ENCODE measurements around the gene FAM222B. TPM values are rescaled to one million over a fixed set of nuclear protein-coding genes. Genes with fewer than 3 reads are reported as not detected.
"Not testable (repeated sequence)": the region's sequence is repeated elsewhere in the genome, so short reads cannot be mapped to it uniquely, and the experiment has no call there.

FAM222B gene
- polyA plus RNA-seq, 1 donor from 2014 or later, result 6.4 TPM

GRCh38 chr17:28878981-28879380 is 36.4 kb upstream of the FAM222B start:
- no peaks in the 10 kb centered on the region for H3K9me3 ChIP-seq (ENCODE audit: low read length)
- TF ChIP-seq TAF1 (IDR thresholded peaks at IDR 0.05; ENCODE audit: low read depth) (no peak), SMC3 (conservative IDR thresholded peaks at IDR 0.05; ENCODE audit: poor library complexity) (no peak), MXI1 (conservative IDR thresholded peaks at IDR 0.05; ENCODE audit: poor library complexity, severe bottlenecking) (no peak), POLR2AphosphoS5 (IDR thresholded peaks at IDR 0.05) (no peak), RAD21 (conservative IDR thresholded peaks at IDR 0.05) (no peak), EZH2 (IDR thresholded peaks at IDR 0.05; ENCODE audit: borderline replicate concordance, insufficient read depth, low read length, poor library complexity, severe bottlenecking) (no peak), CTCF (IDR thresholded peaks at IDR 0.05; ENCODE audit: poor library complexity, severe bottlenecking) (no peak), REST (IDR thresholded peaks at IDR 0.05; ENCODE audit: borderline replicate concordance) (no peak), EP300 (conservative IDR thresholded peaks at IDR 0.05; ENCODE audit: poor library complexity, severe bottlenecking) (no peak)
- no peak overlapping the region for H3K4me2 ChIP-seq (ENCODE audit: low read length)
- no peaks in the 10 kb centered on the region for H4K20me1 ChIP-seq (ENCODE audit: insufficient read depth)
- no peaks in the 10 kb centered on the region for H3K9me2 ChIP-seq (ENCODE audit: insufficient read depth, low read length)
- H3K79me2 ChIP-seq (replicated peaks; ENCODE audit: insufficient read depth, low read length), result no peaks in the 10 kb centered on the region
- no peaks in the 10 kb centered on the region for H3F3A ChIP-seq (ENCODE audit: insufficient read depth, low read length, poor library complexity, severe bottlenecking)
- no peak overlapping the region for H3K27ac ChIP-seq (ENCODE audit: low read length)
- H3K36me3 ChIP-seq (ENCODE audit: insufficient read depth, low read length), result no peaks in the 10 kb centered on the region
- no peak overlapping the region for H3K4me3 ChIP-seq (ENCODE audit: low read length)
- no peaks in the 10 kb centered on the region for H3K27me3 ChIP-seq (ENCODE audit: insufficient read depth, low read depth, low read length)
- no peak overlapping the region for H3K9ac ChIP-seq (ENCODE audit: low read length)
- H2AFZ ChIP-seq (ENCODE audit: low read depth, low read length), result no peak overlapping the region

GRCh38 chr17:28878158-28878910 is 35.7 kb upstream of the FAM222B start:
- no peak overlapping the region for H3K27ac ChIP-seq (ENCODE audit: low read length)
- H3K9me2 ChIP-seq (ENCODE audit: insufficient read depth, low read length), result no peaks in the 10 kb centered on the region
- no peaks in the 10 kb centered on the region for H4K20me1 ChIP-seq (ENCODE audit: insufficient read depth)
- H3F3A ChIP-seq (ENCODE audit: insufficient read depth, low read length, poor library complexity, severe bottlenecking), result no peaks in the 10 kb centered on the region
- H3K9ac ChIP-seq (ENCODE audit: low read length), result no peak overlapping the region
- no peak overlapping the region for H3K4me3 ChIP-seq (ENCODE audit: low read length)
- no peaks in the 10 kb centered on the region for H3K79me2 ChIP-seq (replicated peaks; ENCODE audit: insufficient read depth, low read length)
- no peak overlapping the region for H3K4me2 ChIP-seq (ENCODE audit: low read length)
- H3K27me3 ChIP-seq (ENCODE audit: insufficient read depth, low read depth, low read length), result no peaks in the 10 kb centered on the region
- TF ChIP-seq MXI1 (conservative IDR thresholded peaks at IDR 0.05; ENCODE audit: poor library complexity, severe bottlenecking), result no peak
- TF ChIP-seq SMC3 (conservative IDR thresholded peaks at IDR 0.05; ENCODE audit: poor library complexity), result no peak
- TF ChIP-seq EP300 (conservative IDR thresholded peaks at IDR 0.05; ENCODE audit: poor library complexity, severe bottlenecking), result no peak
- TF ChIP-seq REST (IDR thresholded peaks at IDR 0.05; ENCODE audit: borderline replicate concordance), result no peak
- TF ChIP-seq CTCF (IDR thresholded peaks at IDR 0.05; ENCODE audit: poor library complexity, severe bottlenecking), result no peak
- no peak for TF ChIP-seq EZH2 (IDR thresholded peaks at IDR 0.05; ENCODE audit: borderline replicate concordance, insufficient read depth, low read length, poor library complexity, severe bottlenecking)
- no peak for TF ChIP-seq RAD21 (conservative IDR thresholded peaks at IDR 0.05)
- TF ChIP-seq POLR2AphosphoS5 (IDR thresholded peaks at IDR 0.05), result no peak
- no peak for TF ChIP-seq TAF1 (IDR thresholded peaks at IDR 0.05; ENCODE audit: low read depth)
- no peaks in the 10 kb centered on the region for H3K9me3 ChIP-seq (ENCODE audit: low read length)
- H3K36me3 ChIP-seq (ENCODE audit: insufficient read depth, low read length), result no peaks in the 10 kb centered on the region
- no peak overlapping the region for H2AFZ ChIP-seq (ENCODE audit: low read depth, low read length)

- H3K9ac ChIP-seq (ENCODE audit: low read length); H3K27ac ChIP-seq (ENCODE audit: low read length); H3K4me2 ChIP-seq (ENCODE audit: low read length); H3K9me2 ChIP-seq (ENCODE audit: insufficient read depth, low read length); H3K9me3 ChIP-seq (ENCODE audit: low read length); H4K20me1 ChIP-seq (ENCODE audit: insufficient read depth); H3K79me2 ChIP-seq (replicated peaks; ENCODE audit: insufficient read depth, low read length); H3K36me3 ChIP-seq (ENCODE audit: insufficient read depth, low read length); H3K27me3 ChIP-seq (ENCODE audit: insufficient read depth, low read depth, low read length); H2AFZ ChIP-seq (ENCODE audit: low read depth, low read length); H3F3A ChIP-seq (ENCODE audit: insufficient read depth, low read length, poor library complexity, severe bottlenecking); H3K4me3 ChIP-seq (ENCODE audit: low read length): not testable (repeated sequence)
Observed at GRCh38 chr17:28877150-28877711, 34.6 kb upstream of the FAM222B start.
